ENCODE results near the gene NAALADL2. TPM values are rescaled to one million over a fixed set of nuclear protein-coding genes. Genes with fewer than 3 reads are reported as not detected.

The NAALADL2 gene
- total and polyA plus RNA-seq, 4 donors: 0.28 to 4.6 (median 3.1) TPM

DNA sequence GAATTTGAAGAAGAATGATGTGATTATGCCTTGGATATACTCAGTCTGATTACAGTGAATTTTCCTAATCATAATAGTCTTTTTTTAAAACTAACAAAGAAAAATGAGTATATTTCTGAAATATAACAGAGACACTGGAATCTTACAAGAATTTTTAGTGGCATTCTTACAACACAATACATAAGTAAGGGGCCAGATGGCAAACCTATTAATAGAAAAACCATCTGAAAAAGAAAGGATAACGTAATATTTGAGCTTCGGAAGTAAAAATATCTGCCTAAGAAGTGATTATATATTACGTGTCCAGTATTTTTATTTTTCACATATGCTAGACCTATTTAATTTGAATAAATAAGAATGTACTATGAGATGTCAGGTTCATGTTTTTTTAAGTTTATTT lies 452.8 kb downstream of the NAALADL2 start:
- 76% methylated on average over 3 of the region's 3 CpGs for WGBS
- TF ChIP-seq, protein P1, sequence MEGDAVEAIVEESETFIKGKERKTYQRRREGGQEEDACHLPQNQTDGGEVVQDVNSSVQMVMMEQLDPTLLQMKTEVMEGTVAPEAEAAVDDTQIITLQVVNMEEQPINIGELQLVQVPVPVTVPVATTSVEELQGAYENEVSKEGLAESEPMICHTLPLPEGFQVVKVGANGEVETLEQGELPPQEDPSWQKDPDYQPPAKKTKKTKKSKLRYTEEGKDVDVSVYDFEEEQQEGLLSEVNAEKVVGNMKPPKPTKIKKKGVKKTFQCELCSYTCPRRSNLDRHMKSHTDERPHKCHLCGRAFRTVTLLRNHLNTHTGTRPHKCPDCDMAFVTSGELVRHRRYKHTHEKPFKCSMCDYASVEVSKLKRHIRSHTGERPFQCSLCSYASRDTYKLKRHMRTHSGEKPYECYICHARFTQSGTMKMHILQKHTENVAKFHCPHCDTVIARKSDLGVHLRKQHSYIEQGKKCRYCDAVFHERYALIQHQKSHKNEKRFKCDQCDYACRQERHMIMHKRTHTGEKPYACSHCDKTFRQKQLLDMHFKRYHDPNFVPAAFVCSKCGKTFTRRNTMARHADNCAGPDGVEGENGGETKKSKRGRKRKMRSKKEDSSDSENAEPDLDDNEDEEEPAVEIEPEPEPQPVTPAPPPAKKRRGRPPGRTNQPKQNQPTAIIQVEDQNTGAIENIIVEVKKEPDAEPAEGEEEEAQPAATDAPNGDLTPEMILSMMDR (IDR thresholded peaks at IDR 0.05; ENCODE audit: low read depth, low read length, missing input control): no peak
- no peak for TF ChIP-seq FOXA2 (IDR thresholded peaks at IDR 0.05)
- TF ChIP-seq, protein P2, sequence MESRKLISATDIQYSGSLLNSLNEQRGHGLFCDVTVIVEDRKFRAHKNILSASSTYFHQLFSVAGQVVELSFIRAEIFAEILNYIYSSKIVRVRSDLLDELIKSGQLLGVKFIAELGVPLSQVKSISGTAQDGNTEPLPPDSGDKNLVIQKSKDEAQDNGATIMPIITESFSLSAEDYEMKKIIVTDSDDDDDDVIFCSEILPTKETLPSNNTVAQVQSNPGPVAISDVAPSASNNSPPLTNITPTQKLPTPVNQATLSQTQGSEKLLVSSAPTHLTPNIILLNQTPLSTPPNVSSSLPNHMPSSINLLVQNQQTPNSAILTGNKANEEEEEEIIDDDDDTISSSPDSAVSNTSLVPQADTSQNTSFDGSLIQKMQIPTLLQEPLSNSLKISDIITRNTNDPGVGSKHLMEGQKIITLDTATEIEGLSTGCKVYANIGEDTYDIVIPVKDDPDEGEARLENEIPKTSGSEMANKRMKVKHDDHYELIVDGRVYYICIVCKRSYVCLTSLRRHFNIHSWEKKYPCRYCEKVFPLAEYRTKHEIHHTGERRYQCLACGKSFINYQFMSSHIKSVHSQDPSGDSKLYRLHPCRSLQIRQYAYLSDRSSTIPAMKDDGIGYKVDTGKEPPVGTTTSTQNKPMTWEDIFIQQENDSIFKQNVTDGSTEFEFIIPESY (IDR thresholded peaks at IDR 0.05): no peak
- no peak for TF ChIP-seq TAF1 (conservative IDR thresholded peaks at IDR 0.05)
- peaks cover 0 to 10% (median 0%) of the 10 kb centered on the region in 4 donors for H3K4me1 ChIP-seq (ENCODE audit: control insufficient read depth in 4 of 4, insufficient read depth in 4 of 4, low read length in 3 of 4)

GRCh38 chr3:175312791-175313190 lies 453.7 kb downstream of the NAALADL2 start:
- 92% methylated on average over 4 of the region's 4 CpGs for WGBS
- no peaks in the 10 kb centered on the region for H3K9me3 ChIP-seq (ENCODE audit: control insufficient read depth in 4 of 4, low read length in 3 of 4)
- H3K4me3 ChIP-seq (ENCODE audit: low read depth in 1 of 3, low read length in 3 of 3): no peak overlapping the region
- no peaks in the 10 kb centered on the region for H3K36me3 ChIP-seq (ENCODE audit: control insufficient read depth in 4 of 4, insufficient read depth in 3 of 4, low read depth in 1 of 4, low read length in 3 of 4)
- H3K27me3 ChIP-seq (ENCODE audit: control insufficient read depth in 4 of 4, insufficient read depth in 4 of 4, low read length in 3 of 4): no peaks in the 10 kb centered on the region
- no peak for DNase-seq (ENCODE audit: low spot score)
- no peak overlapping the region for H3K9ac ChIP-seq (ENCODE audit: low read depth in 1 of 2, low read length in 2 of 2)
- no peak for TF ChIP-seq HNF4A (conservative IDR thresholded peaks at IDR 0.05)
- TF ChIP-seq, protein P2 (IDR thresholded peaks at IDR 0.05): no peak
- TF ChIP-seq RXRA (IDR thresholded peaks at IDR 0.05): no peak
- no peak for TF ChIP-seq SP1 (IDR thresholded peaks at IDR 0.05)
- H3K27ac ChIP-seq (ENCODE audit: low read depth in 1 of 2, low read length in 2 of 2): no peak overlapping the region
- peaks cover 0 to 10% (median 0%) of the 10 kb centered on the region in 4 donors for H3K4me1 ChIP-seq (ENCODE audit: control insufficient read depth in 4 of 4, insufficient read depth in 4 of 4, low read length in 3 of 4)

More for the DNA sequence above, 452.8 kb downstream of the NAALADL2 start:
- no peaks in the 10 kb centered on the region for H3K36me3 ChIP-seq (ENCODE audit: control insufficient read depth in 4 of 4, insufficient read depth in 3 of 4, low read depth in 1 of 4, low read length in 3 of 4)
- H3K9me3 ChIP-seq (ENCODE audit: control insufficient read depth in 4 of 4, low read length in 3 of 4): no peaks in the 10 kb centered on the region
- H3K27me3 ChIP-seq (ENCODE audit: control insufficient read depth in 4 of 4, insufficient read depth in 4 of 4, low read length in 3 of 4): no peaks in the 10 kb centered on the region
- H3K9ac ChIP-seq (ENCODE audit: low read depth in 1 of 2, low read length in 2 of 2): no peak overlapping the region
- no peak overlapping the region for H3K27ac ChIP-seq (ENCODE audit: low read depth in 1 of 2, low read length in 2 of 2)
- DNase-seq (ENCODE audit: low spot score): no peak
- no peak overlapping the region for H3K4me3 ChIP-seq (ENCODE audit: low read depth in 1 of 3, low read length in 3 of 3)

DNA sequence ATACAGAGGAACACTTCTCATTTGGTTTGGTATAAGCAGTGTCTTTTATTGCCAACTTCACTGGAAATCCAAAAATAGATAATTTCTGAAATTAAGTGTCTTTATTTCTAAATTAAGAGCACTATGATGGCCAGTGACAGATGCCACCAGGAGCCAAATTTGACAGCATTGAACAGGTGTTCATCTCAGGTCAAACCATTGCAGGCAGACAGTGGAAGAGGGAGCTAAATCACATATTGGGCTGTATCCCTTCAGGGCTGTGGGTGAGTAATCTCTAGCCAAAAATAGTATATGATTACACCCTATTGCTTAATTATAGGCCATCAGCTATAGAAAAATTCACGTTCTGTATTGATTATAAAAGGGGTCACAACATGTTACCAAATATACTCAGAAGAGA lies 457.7 kb downstream of the NAALADL2 start:
- Histone ChIP-seq H3K9me3 (ENCODE audit: control insufficient read depth in 4 of 4, low read length in 3 of 4) (no peaks in the 10 kb centered on the region), H3K36me3 (ENCODE audit: control insufficient read depth in 4 of 4, insufficient read depth in 3 of 4, low read depth in 1 of 4, low read length in 3 of 4) (no peaks in the 10 kb centered on the region), H3K27me3 (ENCODE audit: control insufficient read depth in 4 of 4, insufficient read depth in 4 of 4, low read length in 3 of 4) (no peaks in the 10 kb centered on the region), H3K4me1 (ENCODE audit: control insufficient read depth in 4 of 4, insufficient read depth in 4 of 4, low read length in 3 of 4) (no peaks in the 10 kb centered on the region), H3K9ac (ENCODE audit: low read depth in 1 of 2, low read length in 2 of 2) (no peak overlapping the region), H3K27ac (ENCODE audit: low read depth in 1 of 2, low read length in 2 of 2) (no peak overlapping the region), H3K4me3 (ENCODE audit: low read depth in 1 of 3, low read length in 3 of 3) (no peak overlapping the region)
- TF ChIP-seq, protein P1 (IDR thresholded peaks at IDR 0.05; ENCODE audit: low read depth, low read length, missing input control): no peak
- TF ChIP-seq TAF1 (conservative IDR thresholded peaks at IDR 0.05) (no peak), GABPA (IDR thresholded peaks at IDR 0.05 in 1 of 2, conservative IDR thresholded peaks at IDR 0.05 in 1 of 2) (no peak), JUND (IDR thresholded peaks at IDR 0.05) (no peak), YY1 (IDR thresholded peaks at IDR 0.05) (no peak), RXRA (IDR thresholded peaks at IDR 0.05) (no peak), HNF4G (IDR thresholded peaks at IDR 0.05) (no peak), HNF4A (conservative IDR thresholded peaks at IDR 0.05) (no peak), NR2F2 (IDR thresholded peaks at IDR 0.05) (no peak), REST (IDR thresholded peaks at IDR 0.05) (no peak), MAX (IDR thresholded peaks at IDR 0.05) (no peak), FOXA2 (IDR thresholded peaks at IDR 0.05) (no peak)
- DNase-seq (ENCODE audit: low spot score): no peak
- 67% methylated on average over 1 of the region's 1 CpG for WGBS

Data from liver (tissue), 9 donors.